Lower lobe of right lung (tissue), 2 donors: ENCODE measurements around the gene UBE2R2. TPM values are rescaled to one million over a fixed set of nuclear protein-coding genes. Genes with fewer than 3 reads are reported as not detected.

Experiments used
- ATAC-seq, 2 donors: fragments of 200-7000 bp; cut with Tn5 transposase; one replicate each; pipeline ENCODE4 v1.9.1; 2020 to 2022; ENCODE audit warnings: mild to moderate bottlenecking in 2 of 2, moderate library complexity in 2 of 2
- DNase-seq: peaks from one replicate; pipeline ENCODE4 v3.0.0-alpha.2; 2020
- H3K27ac ChIP-seq: fragments of 200-600 bp; one replicate; pipeline ENCODE4 v1.8.0; 2022
- H3K27me3 ChIP-seq: fragments of 200-600 bp; one replicate; pipeline ENCODE4 v1.8.0; 2022; ENCODE audit warnings: low read depth
- H3K36me3 ChIP-seq: fragments of 200-600 bp; one replicate; pipeline ENCODE4 v1.8.0; 2022; ENCODE audit warnings: mild to moderate bottlenecking
- H3K4me1 ChIP-seq: fragments of 200-600 bp; one replicate; pipeline ENCODE4 v1.8.0; 2022
- H3K4me3 ChIP-seq: fragments of 200-600 bp; one replicate; pipeline ENCODE4 v1.8.0; 2022; ENCODE audit warnings: mild to moderate bottlenecking
- H3K9me3 ChIP-seq: fragments of 200-600 bp; one replicate; pipeline ENCODE4 v1.8.0; 2022
- CTCF ChIP-seq: fragments of 200-600 bp; IDR thresholded peaks from one replicate; pipeline ENCODE4 v1.8.0; 2022; ENCODE audit warnings: antibody characterized with exemption, mild to moderate bottlenecking
- intact Hi-C: fragments of 100-400 bp; cut with DNase I; formaldehyde crosslinking; loops from one replicate; pipeline ENCODE4 v1.11.0; 2022
- total RNA-seq: library from RNA; stranded (reverse); fragmentation: NEBNext Ultra II Directional; extraction: Animal tissue kit (Norgen Biotek cat#: 25700); gene quantifications from one replicate; pipeline ENCODE4 v1.2.1, GENCODE V29; 2021
- donor health status: DM: no; HTN: yes; CAD: no; lungs with severe emphysema.

The UBE2R2 gene
- total RNA-seq, 1 donor from 2014 or later = 39.8 TPM

DNA sequence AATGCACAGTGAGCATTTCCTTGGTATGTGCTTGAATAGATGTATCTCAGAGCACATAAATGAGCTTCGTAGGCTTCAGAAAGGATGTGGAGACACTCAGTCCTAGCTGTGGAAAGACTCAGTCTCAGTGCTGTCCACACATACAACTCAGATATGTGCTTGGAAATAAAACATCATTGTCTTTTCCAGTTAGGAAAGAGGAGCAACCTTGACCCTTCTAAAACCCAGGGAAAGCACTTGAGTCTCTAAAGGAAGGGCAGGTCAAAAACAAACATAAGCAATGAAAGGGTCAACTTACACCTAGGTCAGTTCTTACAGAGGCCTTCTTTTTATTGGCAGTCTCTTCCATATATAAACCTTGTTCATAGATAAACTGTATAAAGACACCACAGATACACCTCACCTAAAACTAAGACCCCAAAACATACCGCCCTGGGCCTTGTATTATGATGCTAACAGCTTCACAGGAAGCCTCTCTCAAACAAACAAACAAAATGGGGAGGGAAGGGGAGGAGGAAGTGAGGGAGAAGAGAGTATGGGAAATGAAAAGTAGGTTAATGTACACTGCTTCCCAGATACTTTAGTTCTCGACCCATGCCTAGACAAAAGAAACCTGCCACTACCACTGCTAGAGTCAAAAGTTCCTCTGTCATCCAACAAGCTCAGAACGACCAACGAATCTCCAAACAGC is 117.4 kb downstream of the UBE2R2 start:
- no peak overlapping the region for H3K4me3 ChIP-seq
- ATAC-seq (no peak), DNase-seq (no peak)
- H3K27ac ChIP-seq = no peak overlapping the region
- H3K27me3 ChIP-seq = no peaks in the 10 kb centered on the region
- no peak for TF ChIP-seq CTCF
- intact Hi-C loops = no loop called here
- no peaks in the 10 kb centered on the region for H3K9me3 ChIP-seq
- H3K36me3 ChIP-seq = peaks cover 90% of the 10 kb centered on the region
- no peaks in the 10 kb centered on the region for H3K4me1 ChIP-seq

DNA sequence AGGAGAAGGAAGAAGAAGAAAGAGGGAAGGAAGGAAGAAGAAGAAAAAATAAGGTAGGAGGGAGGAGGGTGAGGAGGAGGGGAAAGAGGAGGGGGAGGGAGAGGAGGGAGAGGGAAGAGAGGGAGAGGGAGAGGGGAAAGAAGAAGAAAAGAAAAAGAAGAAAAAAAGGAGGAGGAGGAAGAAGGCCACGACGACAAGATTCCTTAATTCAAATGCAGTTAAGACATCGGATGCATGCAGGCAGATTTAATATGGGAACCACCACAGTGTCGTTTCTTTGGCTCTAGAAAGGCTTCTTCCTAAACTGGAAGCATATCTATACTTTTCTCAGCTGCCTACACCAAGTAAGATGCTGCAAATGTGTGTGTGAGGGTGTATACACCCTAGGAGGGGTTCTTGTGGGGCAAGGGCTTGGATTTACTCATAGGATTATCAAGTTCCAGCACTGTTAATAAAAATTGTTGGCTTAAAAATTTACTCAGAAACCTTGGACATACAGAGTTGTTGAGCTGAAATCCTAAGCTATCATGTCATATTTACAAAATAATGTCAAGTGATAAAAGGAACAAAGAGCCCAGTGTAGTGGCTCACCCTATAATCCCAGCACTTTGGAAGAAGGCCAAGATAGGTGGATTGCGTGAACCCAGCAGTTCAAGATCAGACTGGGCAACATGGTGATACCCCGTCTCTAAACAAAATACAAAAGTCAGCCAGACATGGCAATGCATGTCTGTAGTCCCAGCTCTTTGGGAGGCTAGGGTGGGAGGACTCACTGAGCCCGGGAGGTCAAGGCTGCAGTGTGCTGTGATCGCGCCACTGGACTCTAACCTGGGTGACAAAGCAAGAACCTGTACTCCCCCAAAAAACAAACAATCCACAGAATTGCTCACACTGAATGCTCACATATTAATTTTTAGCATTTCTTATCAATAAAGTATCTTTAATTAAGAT is 123.2 kb downstream of the UBE2R2 start:
- Histone ChIP-seq H3K36me3 (peaks cover 85% of the 10 kb centered on the region), H3K27me3 (no peaks in the 10 kb centered on the region), H3K27ac (no peak overlapping the region), H3K9me3 (no peaks in the 10 kb centered on the region), H3K4me1 (no peaks in the 10 kb centered on the region), H3K4me3 (no peak overlapping the region)
- intact Hi-C loops = no loop called here
- ATAC-seq (no peak), DNase-seq (no peak)
- no peak for TF ChIP-seq CTCF

GRCh38 chr9:33942471-33943083 is 125.6 kb downstream of the UBE2R2 start:
- H3K36me3 ChIP-seq = peaks cover 80% of the 10 kb centered on the region
- ATAC-seq = no peak
- intact Hi-C loops = no loop called here

DNA sequence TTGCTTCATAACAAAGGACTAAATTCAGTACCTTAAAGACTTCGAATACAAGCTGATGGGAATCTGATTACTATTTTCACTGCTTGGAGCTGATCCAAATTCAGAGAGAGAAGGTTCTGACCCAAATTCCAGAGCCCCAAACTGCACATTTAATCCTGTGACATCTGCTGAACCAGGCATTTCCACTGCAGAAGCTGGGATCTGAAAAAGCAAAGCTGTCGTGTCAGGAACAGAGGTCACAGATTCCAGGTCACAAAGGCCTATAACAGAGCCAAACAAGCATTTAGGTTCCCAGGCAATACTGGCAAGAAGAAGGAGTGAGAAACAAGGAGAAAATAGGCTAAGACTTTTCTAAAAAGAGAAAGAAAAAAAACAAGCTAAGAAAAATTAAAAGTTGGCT is 126.4 kb downstream of the UBE2R2 start:
- Histone ChIP-seq H3K27ac (no peak overlapping the region), H3K27me3 (no peaks in the 10 kb centered on the region), H3K4me1 (no peaks in the 10 kb centered on the region), H3K4me3 (no peak overlapping the region), H3K9me3 (no peaks in the 10 kb centered on the region), H3K36me3 (peaks cover 79% of the 10 kb centered on the region)
- TF ChIP-seq CTCF = no peak
- no peak for ATAC-seq
- intact Hi-C loops = no loop called here
- DNase-seq = no peak

More at GRCh38 chr9:33942471-33943083, 125.6 kb downstream of the UBE2R2 start:
- H3K9me3 ChIP-seq = no peaks in the 10 kb centered on the region
- TF ChIP-seq CTCF = no peak
- DNase-seq = no peak
- no peak overlapping the region for H3K4me3 ChIP-seq
- no peak overlapping the region for H3K27ac ChIP-seq
- no peaks in the 10 kb centered on the region for H3K4me1 ChIP-seq
- no peaks in the 10 kb centered on the region for H3K27me3 ChIP-seq

DNA sequence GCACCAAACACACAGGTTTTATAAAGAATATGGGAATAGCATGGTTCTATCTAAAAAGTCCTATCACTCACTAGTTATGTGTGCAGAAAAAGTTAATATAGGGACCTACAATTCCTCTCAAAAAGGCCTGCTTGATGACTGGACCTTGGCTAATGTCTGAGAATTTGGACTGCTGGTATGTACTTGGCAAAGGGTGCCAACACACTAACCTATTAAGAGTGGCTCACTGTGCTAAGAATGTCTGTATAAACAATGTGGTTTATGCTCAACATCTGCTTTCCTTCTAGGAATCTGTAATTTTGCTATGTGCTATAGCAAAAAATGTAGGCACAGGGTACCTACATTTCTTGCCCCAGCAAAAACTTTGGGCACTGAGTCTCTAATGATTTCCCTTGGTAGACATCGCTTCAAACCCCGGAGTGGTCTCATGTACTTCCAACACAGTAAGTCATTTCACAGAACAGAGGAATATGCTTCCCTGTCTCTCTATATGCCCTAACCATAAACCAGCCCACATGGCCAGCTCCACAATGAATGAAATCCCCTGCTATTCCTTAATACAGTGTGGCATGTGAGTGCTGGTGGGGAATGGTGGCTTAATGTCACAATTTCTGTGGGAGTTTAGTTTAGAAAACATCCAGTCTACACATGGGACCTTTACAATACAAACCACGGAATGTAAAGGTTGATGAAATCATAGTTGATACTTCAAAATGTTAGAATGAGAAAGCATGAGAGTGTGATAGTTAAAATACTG is 130.0 kb downstream of the UBE2R2 start:
- DNase-seq (no peak), ATAC-seq (peak; percentile 51 to 57)
- Histone ChIP-seq H3K36me3 (peaks cover 73% of the 10 kb centered on the region), H3K4me3 (no peak overlapping the region), H3K27ac (no peak overlapping the region), H3K27me3 (no peaks in the 10 kb centered on the region), H3K9me3 (no peaks in the 10 kb centered on the region), H3K4me1 (no peaks in the 10 kb centered on the region)
- intact Hi-C loops = no loop called here
- TF ChIP-seq CTCF = no peak
